Measurements from ENCODE around the gene MINDY4B. TPM values are rescaled to one million over a fixed set of nuclear protein-coding genes. Genes with fewer than 3 reads are reported as not detected.
A peak's percentile ranks its signal among the peaks of the same experiment; 100 is the strongest.
"Not testable (repeated sequence)": the region's sequence is repeated elsewhere in the genome, so short reads cannot be mapped to it uniquely, and the experiment has no call there.

MINDY4B gene
- total RNA-seq, 1 experiment from 2014 or later = not detected

DNA sequence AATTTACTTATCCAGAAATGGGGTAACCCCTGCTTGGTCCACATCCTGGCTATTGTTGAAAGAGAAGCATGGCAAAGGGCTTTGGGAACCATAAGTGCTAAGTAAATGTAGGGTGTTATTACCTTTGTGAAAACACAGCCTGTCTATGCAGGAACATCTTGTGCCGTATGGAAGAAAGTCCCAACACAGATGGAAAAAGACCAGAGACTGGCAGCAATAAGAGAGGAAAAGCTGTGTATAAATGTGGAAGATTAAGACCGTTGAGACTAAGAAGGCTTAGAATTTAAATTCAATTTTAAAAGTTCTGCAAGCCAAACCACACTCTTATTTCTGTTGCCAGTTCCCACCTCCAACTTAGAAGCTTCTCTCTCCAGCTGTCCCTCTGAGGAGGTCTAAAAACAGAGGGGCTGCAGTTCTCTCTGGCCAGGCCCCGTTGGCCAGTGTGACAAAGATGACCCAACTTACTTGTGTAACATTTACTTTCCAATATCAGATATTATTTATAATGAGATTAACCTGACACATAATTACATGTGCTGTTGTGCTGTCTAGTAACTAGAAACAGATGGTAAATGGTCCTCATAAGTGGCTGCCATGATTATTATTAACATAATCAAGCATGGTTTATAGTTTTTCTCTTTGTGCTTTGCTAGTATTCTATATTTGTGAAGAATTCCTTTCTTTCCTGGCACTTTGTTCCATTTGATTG is 7.0 kb downstream of the MINDY4B start:
- DNase-seq (ENCODE audit: low read depth) = no peak

DNA sequence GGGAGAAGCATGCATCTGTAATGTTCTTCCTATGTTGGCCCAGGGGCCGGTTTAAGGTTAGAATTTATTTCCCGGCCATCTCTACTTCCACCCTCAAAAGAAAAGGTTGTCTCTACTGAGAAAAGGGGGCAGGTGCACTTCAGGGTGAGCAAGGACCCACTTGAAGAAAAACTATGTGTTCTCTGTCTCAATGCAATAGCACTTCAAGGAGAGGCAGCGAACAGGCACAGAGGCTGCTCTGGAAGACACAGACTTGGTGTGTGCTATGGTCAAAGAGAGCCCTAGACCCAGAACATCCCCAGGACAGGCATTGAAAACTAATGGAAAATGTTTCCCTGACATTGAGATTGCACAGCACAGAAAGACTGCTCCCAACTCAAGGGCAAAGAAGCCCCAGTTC is 7.6 kb downstream of the MINDY4B start:
- DNase-seq (ENCODE audit: low read depth) = no peak

DNA sequence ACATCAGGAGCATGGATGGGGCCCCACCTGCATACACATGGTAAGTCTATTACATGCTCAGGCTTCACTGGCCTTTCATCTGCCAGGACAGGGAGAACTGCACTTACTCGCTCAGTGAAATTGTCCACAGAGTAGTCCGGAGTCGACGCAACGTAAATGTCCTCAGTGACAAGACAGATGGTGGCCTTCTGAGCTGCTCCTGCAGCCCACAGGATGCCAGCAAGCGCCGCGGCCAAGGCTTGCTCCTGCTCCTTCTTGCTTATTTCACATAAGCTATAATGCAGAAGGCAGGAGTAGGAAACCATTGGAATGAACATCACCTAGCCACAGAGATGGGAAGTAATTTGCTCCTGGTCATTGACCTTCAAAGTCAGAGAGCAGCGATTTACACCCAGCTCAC is 14.4 kb downstream of the MINDY4B start:
- no peak for DNase-seq (ENCODE audit: low read depth)

DNA sequence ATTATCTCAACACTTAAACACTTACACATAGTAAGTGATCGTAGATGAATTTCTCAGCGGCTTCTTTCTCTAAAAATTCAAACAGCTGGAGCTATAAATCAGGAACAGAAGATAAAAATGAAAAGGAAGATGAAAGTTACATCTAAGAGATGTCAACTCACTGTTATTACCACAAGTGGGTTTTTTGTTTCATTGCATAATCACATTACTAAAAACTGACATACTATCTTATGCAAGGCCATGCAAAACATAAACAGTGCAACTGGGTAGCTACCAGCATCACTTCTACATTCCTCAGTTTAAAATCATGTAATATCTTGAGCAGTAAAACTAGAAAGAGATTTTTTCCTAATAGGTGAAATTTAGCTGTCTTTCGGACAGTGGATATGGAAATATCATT is 14.9 kb downstream of the MINDY4B start:
- DNase-seq (ENCODE audit: low read depth) = no peak

DNA sequence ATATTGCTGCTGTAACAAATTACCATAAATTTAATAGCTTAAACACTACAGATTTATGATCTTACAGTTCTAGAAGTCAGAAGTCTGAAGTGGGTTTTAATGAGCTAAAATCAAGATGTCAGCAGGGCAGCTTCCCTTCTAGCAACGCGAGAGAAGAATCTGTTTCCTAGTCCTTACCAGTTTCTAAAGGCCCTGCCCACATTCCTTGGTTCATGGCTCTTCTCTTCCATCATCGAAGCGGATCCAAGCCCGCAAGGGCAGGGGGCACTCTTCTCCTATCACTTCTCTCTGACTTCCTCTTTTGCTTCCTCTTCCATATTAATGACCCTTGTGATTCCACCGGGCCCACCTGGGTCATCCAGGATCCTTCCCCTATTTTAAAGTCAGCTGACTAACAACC is 16.1 kb downstream of the MINDY4B start:
- no peak for DNase-seq (ENCODE audit: low read depth)

DNA sequence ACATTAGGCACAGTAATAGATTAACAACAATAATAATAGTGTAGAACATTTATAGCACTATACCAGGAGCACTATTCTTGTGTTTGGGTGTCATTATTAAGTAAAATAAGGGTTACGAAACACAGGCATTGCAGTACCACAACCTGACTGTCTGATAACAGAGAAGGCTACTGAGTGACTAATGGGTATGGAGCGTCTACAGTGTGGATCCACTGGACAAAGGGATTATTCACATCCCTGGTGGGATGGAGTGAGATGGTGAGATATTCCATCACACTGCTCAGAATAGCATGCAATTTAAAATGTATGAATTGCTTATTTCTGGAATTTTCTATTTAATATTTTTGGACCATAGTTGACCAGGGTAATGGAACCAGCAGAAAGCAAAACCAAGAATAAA is 18.2 kb downstream of the MINDY4B start:
- DNase-seq (ENCODE audit: low read depth) = no peak

DNA sequence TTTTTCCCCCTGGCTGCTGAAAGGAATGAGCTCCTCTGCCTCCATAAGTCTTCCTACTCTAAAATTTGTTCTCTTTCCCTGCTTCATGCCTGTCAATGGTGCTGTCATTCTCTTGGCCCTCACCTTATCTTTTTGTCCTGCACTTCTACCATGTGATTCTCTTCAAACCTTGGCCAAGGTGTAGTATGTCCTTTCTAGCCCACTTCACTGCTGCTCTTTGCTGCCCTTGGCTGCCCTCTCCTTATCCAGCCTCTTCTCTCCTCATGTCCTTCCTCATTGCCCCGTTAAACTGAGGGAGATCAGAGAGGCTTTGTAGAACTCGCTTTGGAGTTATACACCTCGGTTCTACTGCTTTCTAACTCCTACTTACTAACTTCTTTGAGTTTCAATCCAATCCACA is 19.7 kb downstream of the MINDY4B start:
- DNase-seq (ENCODE audit: low read depth) = no peak

DNA sequence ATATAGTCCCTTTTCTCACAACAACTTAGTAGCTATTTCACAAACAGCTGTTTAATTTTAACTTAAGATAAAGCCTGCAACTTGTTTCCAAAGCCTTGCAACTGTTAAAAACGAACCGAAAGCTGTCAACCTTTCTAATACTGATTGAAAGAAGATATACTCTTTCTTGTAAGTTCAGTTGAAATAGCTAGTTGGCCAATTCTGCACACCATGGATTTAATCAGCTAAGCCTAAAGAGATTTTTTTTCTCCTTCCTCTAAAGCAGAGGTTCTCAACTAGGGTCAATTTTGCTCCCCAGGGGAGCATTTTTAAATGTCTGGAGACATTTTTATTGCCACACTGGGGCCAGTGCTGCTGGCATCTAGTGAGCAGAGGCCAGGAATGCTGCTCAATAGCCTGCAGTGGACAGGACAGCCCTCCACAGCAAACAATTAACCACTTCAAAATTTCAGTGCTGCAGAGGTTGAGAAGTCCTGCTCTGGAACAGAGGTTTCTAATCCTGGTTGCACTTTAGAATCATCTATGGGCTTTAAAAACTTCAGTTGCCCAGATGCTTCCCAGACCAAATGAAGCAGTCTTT is 26.2 kb downstream of the MINDY4B start:
- no peak for DNase-seq (ENCODE audit: low read depth)

DNA sequence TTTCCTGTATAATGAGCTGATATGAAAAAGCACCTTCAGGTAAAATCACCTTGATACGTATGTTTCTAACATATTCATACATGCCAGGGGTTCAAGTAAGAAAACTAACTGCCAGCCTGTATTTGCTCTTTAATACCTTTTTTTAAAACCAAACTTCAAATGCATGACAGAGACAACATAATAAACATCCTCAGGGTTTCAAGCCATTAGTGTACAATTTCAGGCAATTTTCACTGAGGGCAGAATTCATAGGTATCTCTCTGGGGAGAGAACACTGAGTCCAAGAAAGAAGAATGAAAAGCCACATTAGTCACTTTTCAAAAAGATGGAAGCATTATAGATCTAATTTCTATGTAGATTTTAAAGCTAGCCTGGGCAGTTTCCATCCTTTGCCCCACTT is 26.9 kb downstream of the MINDY4B start:
- DNase-seq (ENCODE audit: low read depth) = no peak

DNA sequence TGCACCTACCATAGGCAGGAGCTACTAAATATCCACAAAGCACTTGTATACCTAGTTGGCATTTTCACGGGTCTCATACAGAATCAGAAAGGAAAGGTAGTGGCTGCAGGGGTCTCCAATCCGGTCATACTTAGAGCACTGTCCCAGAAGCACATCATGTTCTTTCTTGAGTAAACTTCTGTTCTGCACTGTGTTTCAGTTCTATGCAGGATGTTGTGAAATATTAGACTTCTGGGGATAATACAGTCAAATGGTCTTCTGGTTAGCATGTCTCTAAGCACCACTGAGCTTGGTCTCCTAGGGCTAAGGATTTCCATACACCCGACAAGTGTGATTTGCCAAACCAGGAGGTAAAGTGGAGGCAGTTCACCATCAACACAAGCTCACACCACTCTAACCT is 27.9 kb downstream of the MINDY4B start:
- no peak for DNase-seq (ENCODE audit: low read depth)

DNA sequence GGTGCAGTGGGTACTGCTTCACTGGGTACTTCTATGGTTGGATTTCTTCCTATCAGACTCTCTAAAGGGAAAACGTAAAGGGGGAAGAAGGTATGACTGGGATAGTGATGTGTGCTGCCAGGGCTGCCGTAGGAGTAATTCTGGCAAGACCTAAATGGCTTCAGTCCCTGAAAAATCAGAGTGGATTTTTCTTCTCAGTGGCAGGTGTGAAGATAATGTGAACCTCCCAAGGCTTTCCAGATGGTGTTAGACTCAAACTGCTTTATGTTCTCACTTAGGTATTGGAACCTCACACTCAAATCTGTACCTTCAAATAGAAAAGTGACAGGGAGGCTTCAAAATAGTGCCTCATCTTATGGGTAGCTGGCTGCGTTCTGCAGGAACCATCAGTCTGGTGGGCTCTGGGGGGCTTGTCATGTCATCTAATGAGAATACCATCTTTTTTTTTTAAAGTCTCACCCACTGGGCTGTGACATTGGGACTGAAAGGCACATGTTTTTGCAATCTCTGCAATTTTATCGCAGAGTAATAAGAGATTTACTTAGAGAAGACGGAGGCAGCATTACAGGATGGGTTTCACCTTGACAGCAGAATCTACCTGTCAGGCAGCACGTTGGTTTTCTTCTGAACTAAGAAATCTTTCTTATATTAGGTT is 28.5 kb downstream of the MINDY4B start:
- no peak for DNase-seq (ENCODE audit: low read depth)

DNA sequence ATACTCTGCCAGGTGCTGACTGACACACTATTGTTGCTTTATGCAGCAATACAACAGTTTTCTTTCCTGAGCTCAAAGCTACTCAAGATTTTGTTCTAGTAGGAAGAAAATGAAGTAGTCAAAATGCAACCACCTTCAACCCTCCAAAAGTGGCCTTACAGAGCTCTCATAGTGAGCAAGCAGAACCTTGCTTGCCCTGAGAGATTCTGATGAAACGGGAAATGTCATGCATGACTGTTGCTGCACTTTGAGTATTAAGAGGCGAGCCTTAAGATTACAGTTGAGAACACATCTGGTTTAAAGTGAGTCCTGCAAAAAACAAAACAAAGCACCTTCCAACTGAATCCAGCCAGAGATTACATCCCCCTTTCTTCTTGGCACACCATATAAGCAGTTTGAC is 29.7 kb downstream of the MINDY4B start:
- no peak for DNase-seq (ENCODE audit: low read depth)

DNA sequence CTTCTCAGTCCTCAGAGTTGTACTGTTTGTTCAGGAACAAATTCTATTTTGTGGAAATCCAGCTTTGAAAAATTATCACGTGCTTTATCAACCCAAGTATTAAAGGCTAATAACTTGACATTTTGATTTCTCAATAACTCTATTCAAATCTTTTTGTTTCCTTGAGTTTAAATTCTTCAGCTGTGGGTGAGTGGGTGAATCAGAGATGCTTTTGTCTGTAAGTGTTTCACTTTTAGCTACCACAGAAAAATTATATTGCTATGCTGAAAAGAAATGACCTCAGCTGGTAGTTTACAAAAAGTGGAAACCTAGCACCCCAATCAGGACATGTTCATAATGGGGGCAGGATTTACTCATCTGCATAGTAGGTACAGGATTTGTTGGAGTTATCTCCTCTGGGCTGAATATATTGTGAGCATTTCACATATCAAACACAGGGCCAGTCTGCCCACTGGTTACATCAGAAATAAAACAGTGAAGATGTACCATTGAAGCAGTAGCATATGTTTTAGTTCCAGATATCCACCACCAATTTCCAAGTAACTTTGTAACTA is 30.5 kb downstream of the MINDY4B start:
- DNase-seq (ENCODE audit: low read depth) = no peak

DNA sequence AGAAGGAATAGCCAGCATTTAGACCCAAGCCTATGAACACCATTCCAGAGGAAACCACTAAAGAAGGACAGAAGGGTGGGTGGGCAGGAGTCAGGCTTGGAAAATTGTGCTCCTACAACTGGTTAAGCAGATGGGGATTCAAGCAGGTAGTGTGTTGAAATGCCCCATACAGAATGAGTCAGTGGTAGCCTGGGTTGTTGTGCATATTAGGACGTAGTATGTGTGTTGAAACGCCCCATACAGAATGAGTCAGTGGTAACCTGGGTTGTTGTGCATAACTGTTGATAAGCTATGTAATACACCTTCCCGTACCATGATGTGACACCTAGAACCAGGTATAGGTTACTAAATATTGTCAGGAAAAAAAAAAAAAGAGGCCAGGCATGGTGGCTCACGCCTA is 34.0 kb downstream of the MINDY4B start:
- peak; percentile 11 for DNase-seq (ENCODE audit: low read depth)

DNA sequence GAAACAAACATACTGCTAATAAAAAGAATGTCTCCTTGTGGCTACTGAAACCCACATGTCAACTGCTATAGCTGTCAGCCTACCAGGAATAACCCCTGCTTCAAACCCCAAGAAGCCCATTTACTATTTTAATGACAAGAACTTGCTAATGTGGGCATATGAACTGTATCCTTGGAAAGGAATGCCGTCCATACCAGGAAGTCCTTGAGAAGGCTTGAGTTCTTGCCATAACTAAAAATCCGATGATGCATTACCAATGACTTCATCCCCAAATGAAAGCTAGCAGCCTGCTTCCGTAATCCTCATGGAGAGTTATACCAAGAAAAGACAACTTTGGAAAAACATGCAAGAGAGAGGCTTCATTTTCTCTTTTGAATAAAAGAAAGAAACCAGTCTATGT is 34.8 kb downstream of the MINDY4B start:
- peak; percentile 21 for DNase-seq (ENCODE audit: low read depth)

DNA sequence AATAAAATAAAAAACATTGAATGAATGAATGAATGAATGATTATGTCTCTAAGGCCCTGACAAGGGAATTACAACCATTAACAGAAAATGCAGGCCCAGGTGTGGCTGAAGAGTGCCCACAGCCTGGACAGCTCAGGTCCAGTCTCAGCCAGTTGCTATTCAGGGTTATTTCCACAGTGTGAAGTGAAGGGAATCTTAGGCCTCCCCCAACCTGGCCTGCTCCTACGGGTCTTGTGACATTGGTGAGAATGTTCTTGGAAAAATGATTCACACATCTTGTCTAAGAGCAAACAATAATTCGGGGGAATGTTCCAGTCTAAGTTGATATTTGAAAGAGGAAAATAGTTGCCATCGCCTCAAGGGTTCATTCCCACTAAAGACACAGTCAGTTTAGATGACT is 37.0 kb downstream of the MINDY4B start:
- DNase-seq (ENCODE audit: low read depth) = no peak

DNA sequence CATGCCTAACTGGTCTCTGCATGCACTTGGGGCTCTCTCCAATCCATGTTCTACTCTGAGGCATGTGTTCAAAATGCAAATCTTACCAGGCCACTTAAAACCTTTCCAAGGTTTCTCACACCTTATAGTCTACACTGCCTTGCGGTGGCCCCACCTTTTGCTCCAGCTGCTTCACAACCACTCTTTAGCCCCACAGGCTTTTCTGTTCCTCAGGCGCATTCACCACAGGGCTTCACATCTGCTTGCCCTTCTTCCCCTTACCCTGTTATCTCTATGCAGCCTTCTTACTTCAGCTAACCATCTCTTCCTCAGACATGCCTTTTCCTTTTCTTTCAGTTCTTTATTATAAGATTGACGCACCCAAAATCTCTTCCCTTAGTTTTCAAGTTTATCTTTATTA is 37.8 kb downstream of the MINDY4B start:
- no peak for DNase-seq (ENCODE audit: low read depth)

DNA sequence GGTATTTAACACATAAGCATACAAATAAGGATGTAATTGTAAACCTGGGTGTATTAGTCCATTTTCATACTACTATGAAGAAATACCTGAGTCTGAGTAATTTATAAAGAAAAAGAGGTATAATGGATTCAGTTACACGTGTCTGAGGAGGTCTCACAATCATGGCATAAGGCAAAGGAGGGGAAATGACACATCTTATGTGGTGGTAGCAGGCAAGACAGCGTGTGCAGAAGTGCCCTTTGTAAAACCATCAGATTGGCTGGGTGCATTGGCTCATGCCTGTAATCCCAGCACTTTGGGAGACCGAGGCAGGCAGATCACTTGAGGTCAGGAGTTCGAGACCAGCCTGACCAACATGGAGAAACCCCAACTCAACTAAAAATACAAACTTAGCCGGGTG is 41.3 kb downstream of the MINDY4B start:
- not testable (repeated sequence) for DNase-seq (ENCODE audit: low read depth)

DNA sequence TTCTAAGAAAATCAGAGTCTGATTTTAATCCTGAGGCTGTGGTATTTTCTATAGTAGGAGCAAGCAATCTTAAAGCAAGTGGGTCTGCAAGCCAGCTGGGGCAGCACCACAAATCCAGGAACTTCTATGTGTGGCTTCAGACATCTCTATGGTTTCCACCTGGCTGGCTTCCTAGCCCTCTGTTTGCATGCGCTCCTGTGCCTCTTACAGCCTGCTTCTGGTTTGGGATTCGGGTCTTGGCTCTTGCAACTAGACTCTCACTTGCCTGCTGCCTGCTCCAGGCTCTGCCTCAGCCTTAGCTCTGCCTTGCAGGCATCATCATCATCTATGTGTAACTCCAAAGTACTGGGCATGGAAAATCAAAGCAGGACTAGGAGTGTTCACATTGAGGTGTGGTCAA is 43.4 kb downstream of the MINDY4B start:
- DNase-seq (ENCODE audit: low read depth) = no peak

DNA sequence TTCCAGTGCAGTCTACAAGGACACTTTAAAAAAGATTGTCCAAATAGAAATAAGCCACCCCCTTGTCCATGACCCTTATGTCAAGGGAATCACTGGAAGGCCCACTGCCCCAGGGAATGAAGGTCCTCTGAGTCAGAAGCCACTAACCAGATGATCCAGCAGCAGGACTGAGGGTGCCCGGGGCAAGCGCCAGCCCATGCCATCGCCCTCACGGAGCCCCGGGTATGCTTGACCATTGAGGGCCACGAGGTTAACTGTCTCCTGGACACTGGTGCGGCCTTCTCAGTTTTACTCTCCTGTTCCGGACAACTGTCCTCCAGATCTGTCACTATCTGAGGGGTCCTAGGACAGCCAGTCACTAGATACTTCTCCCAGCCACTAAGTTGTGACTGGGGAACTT is 47.3 kb downstream of the MINDY4B start:
- not testable (repeated sequence) for DNase-seq (ENCODE audit: low read depth)

DNA sequence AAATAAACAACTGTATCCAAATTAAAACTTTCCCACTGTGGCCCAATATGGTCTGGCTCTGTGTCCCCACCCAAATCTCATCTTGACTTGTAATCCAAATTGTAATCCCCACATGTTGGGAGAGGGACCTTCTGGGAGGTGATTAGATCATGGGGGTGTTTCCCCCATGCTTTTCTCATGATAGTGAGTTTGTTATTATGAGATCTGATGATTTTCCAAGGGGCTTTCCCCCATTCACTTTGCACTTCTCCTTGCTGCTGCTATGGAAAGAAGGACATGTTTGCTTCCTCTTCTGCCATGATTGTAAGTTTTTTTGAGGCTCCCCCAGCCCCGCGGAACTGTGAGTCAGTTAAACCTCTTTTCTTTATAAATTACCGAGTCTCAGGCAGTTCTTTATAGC is 55.0 kb downstream of the MINDY4B start:
- no peak for DNase-seq (ENCODE audit: low read depth)

DNA sequence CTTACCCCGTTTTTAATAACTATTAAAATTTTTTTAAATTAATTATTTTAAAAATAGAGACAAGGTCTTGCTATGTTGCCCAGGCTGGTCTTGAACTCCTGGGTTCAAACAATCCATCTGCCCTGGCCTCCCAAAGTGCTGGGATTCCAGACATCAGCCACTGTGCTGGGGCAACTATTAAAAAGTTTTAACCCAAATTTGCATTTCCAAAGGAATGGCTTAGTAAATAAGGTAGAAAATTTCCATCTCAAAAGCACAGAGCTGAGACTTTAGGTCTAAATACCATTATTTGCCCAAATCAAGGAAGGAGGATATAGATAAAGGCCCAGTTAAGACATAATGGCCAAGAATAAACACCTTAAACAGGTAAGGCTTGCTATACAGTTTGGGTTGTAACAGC is 56.4 kb downstream of the MINDY4B start:
- no peak for DNase-seq (ENCODE audit: low read depth)

DNA sequence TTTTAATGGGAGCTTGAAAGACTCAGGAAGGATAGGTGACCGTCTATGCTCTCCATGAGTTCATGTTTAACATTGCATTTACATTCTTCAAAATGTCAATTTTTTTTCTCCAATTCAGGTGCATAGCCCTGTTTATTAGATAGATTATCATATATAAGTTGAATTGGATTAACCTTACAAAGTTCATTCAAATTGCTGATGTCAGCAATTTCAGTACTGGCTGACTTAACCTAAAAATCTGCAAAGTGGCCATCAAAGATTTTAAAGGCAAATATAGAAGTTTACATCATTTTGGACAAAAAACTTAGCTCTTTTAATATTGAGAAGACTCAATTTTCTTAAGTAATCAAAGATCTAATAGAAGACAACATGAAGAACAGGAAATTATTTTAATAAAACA is 57.8 kb downstream of the MINDY4B start:
- DNase-seq (ENCODE audit: low read depth) = no peak
